Measurements from ENCODE around the gene CEP104. TPM values are rescaled to one million over a fixed set of nuclear protein-coding genes. Genes with fewer than 3 reads are reported as not detected.

The CEP104 gene
- total RNA-seq, 1 experiment from 2014 or later = 35.6 TPM

GRCh38 chr1:3865606-3866160 lies 8.7 kb upstream of the CEP104 start:
- no peak overlapping the region for H3K27ac Mint-ChIP-seq (ENCODE audit: unreplicated experiment)
- no peaks in the 10 kb centered on the region for H3K9me3 ChIP-seq
- H3K36me3 Mint-ChIP-seq (ENCODE audit: insufficient read depth, unreplicated experiment) = peaks cover 5% of the 10 kb centered on the region
- H3K27me3 ChIP-seq (replicated peaks; ENCODE audit: control insufficient read depth, insufficient read depth, low read length) = no peaks in the 10 kb centered on the region
- POLR2A ChIA-PET = interaction anchor here (0.6 kb wide), 1 partner anchor 34 kb away, joined by 3 read pairs; no protein-coding TSS in a partner anchor
- no peak overlapping the region for H3K4me3 Mint-ChIP-seq (ENCODE audit: unreplicated experiment)
- intact Hi-C loops (cut with micrococcal nuclease; ENCODE audit: unreplicated experiment) = no loop called here
- H3K4me1 ChIP-seq = no peaks in the 10 kb centered on the region
- no peaks in the 10 kb centered on the region for H3K27me3 Mint-ChIP-seq (ENCODE audit: insufficient read depth, unreplicated experiment)
- no peak overlapping the region for H3K4me3 ChIP-seq (ENCODE audit: low read depth, low read length)
- H3K36me3 ChIP-seq (ENCODE audit: control insufficient read depth, insufficient read depth, low read length) = peaks cover 3% of the 10 kb centered on the region; the same call in 1 of the 2 replicates
- DNase-seq = no peak
- no peaks in the 10 kb centered on the region for H3K9me3 Mint-ChIP-seq (ENCODE audit: unreplicated experiment)
- CTCF ChIA-PET = no interaction called here
- no TSS peak for BruUV-seq (replicated peaks)
- peaks cover 7% of the 10 kb centered on the region for H3K4me1 Mint-ChIP-seq (ENCODE audit: low read depth, unreplicated experiment)
- TF ChIP-seq, protein P1, sequence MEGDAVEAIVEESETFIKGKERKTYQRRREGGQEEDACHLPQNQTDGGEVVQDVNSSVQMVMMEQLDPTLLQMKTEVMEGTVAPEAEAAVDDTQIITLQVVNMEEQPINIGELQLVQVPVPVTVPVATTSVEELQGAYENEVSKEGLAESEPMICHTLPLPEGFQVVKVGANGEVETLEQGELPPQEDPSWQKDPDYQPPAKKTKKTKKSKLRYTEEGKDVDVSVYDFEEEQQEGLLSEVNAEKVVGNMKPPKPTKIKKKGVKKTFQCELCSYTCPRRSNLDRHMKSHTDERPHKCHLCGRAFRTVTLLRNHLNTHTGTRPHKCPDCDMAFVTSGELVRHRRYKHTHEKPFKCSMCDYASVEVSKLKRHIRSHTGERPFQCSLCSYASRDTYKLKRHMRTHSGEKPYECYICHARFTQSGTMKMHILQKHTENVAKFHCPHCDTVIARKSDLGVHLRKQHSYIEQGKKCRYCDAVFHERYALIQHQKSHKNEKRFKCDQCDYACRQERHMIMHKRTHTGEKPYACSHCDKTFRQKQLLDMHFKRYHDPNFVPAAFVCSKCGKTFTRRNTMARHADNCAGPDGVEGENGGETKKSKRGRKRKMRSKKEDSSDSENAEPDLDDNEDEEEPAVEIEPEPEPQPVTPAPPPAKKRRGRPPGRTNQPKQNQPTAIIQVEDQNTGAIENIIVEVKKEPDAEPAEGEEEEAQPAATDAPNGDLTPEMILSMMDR (IDR thresholded peaks at IDR 0.05; ENCODE audit: insufficient read depth in 1 of 2, low read depth in 1 of 2, low read length in 1 of 2, severe bottlenecking in 1 of 2, unreplicated experiment in 1 of 2) = no peak

GRCh38 chr1:3864884-3865283 lies 7.9 kb upstream of the CEP104 start:
- no peaks in the 10 kb centered on the region for H3K9me3 Mint-ChIP-seq (ENCODE audit: unreplicated experiment)
- ChIA-PET CTCF (no interaction called here), POLR2A (interaction anchor here (0.6 kb wide), 1 partner anchor 35 kb away, joined by 3 read pairs; no protein-coding TSS in a partner anchor)
- Histone ChIP-seq H3K27me3 (replicated peaks; ENCODE audit: control insufficient read depth, insufficient read depth, low read length) (no peaks in the 10 kb centered on the region), H3K9me3 (no peaks in the 10 kb centered on the region), H3K4me3 (ENCODE audit: low read depth, low read length) (no peak overlapping the region), H3K36me3 (ENCODE audit: control insufficient read depth, insufficient read depth, low read length) (peaks cover 3% of the 10 kb centered on the region; the same call in 1 of the 2 replicates), H3K4me1 (no peaks in the 10 kb centered on the region)
- TF ChIP-seq, protein P1 (IDR thresholded peaks at IDR 0.05; ENCODE audit: insufficient read depth in 1 of 2, low read depth in 1 of 2, low read length in 1 of 2, severe bottlenecking in 1 of 2, unreplicated experiment in 1 of 2) = no peak
- no peaks in the 10 kb centered on the region for H3K27me3 Mint-ChIP-seq (ENCODE audit: insufficient read depth, unreplicated experiment)
- BruUV-seq (replicated peaks) = no TSS peak
- H3K4me3 Mint-ChIP-seq (ENCODE audit: unreplicated experiment) = peak overlapping the region; percentile 31
- intact Hi-C loops (cut with micrococcal nuclease; ENCODE audit: unreplicated experiment) = no loop called here
- DNase-seq = no peak
- no peak overlapping the region for H3K27ac Mint-ChIP-seq (ENCODE audit: unreplicated experiment)
- H3K4me1 Mint-ChIP-seq (ENCODE audit: low read depth, unreplicated experiment) = peaks cover 7% of the 10 kb centered on the region
- peaks cover 5% of the 10 kb centered on the region for H3K36me3 Mint-ChIP-seq (ENCODE audit: insufficient read depth, unreplicated experiment)

- CTCF ChIA-PET = no interaction called here
- H3K9me3 ChIP-seq = no peaks in the 10 kb centered on the region
- H3K4me3 ChIP-seq (ENCODE audit: low read depth, low read length) = no peak overlapping the region
- H3K36me3 Mint-ChIP-seq (ENCODE audit: insufficient read depth, unreplicated experiment) = peaks cover 5% of the 10 kb centered on the region
- H3K27me3 Mint-ChIP-seq (ENCODE audit: insufficient read depth, unreplicated experiment) = no peaks in the 10 kb centered on the region
- H3K27ac Mint-ChIP-seq (ENCODE audit: unreplicated experiment) = no peak overlapping the region
- intact Hi-C loops (cut with micrococcal nuclease; ENCODE audit: unreplicated experiment) = no loop called here
- POLR2A ChIA-PET = no interaction called here
- no peaks in the 10 kb centered on the region for H3K4me1 ChIP-seq
- no peak overlapping the region for H3K4me3 Mint-ChIP-seq (ENCODE audit: unreplicated experiment)
- H3K36me3 ChIP-seq (ENCODE audit: control insufficient read depth, insufficient read depth, low read length) = peaks cover 3% of the 10 kb centered on the region; the same call in 1 of the 2 replicates
- no peak for DNase-seq
- TF ChIP-seq, protein P1 (IDR thresholded peaks at IDR 0.05; ENCODE audit: insufficient read depth in 1 of 2, low read depth in 1 of 2, low read length in 1 of 2, severe bottlenecking in 1 of 2, unreplicated experiment in 1 of 2) = no peak
- peaks cover 7% of the 10 kb centered on the region for H3K4me1 Mint-ChIP-seq (ENCODE audit: low read depth, unreplicated experiment)
- no TSS peak for BruUV-seq (replicated peaks)
- no peaks in the 10 kb centered on the region for H3K27me3 ChIP-seq (replicated peaks; ENCODE audit: control insufficient read depth, insufficient read depth, low read length)
- no peaks in the 10 kb centered on the region for H3K9me3 Mint-ChIP-seq (ENCODE audit: unreplicated experiment)
These were observed 6.4 kb upstream of the CEP104 start for GRCh38 chr1:3863231-3863935.
